H1 (cell line): ENCODE measurements around the gene CACNA1C. TPM values are rescaled to one million over a fixed set of nuclear protein-coding genes. Genes with fewer than 3 reads are reported as not detected.

ENCODE experiments used
- CTCF ChIA-PET: fragments of 300-600 bp; sonication (Branson Sonifier 250); formaldehyde crosslinking; loops from one replicate; lab custom pipeline; 2021; ENCODE audit not compliant: partially characterized antibody; lab: Charles Lee
- POLR2A ChIA-PET: fragments of 300-600 bp; sonication (Branson Sonifier 250); formaldehyde crosslinking; loops from one replicate; lab custom pipeline; 2021; ENCODE audit warnings: inconsistent platforms; ENCODE audit not compliant: partially characterized antibody; lab: Charles Lee
- DNase-seq, 2 experiments: peaks; one replicate each; pipeline versions ENCODE4 v3.0.0 to v3.0.0-alpha.2; 2010 to 2022; ENCODE audit warnings: low spot score in 2 of 2, low read depth in 1 of 2, mixed read lengths in 1 of 2
- FAIRE-seq: peaks from 2 replicates; lab custom pipeline; 2011; peaks lifted over from hg19 to GRCh38; lab: Jason Lieb, UNC
- H2AFZ ChIP-seq: 2 replicates; pipeline ENCODE4 v1.8.1; 2012; ENCODE audit warnings: low read length, inconsistent platforms
- H2AK5ac ChIP-seq: 2 replicates; pipeline ENCODE4 v1.6.1; 2013; ENCODE audit warnings: low read depth, low read length
- H2BK120ac ChIP-seq: replicated peaks from 2 replicates; pipeline ENCODE3; 2013; ENCODE audit warnings: low read depth, low read length, inconsistent platforms
- H2BK12ac ChIP-seq: 2 replicates; pipeline ENCODE4 v1.6.1; 2013; ENCODE audit warnings: low read depth, low read length
- H2BK15ac ChIP-seq: 2 replicates; pipeline ENCODE4 v1.6.1; 2013; ENCODE audit warnings: low read length
- H2BK20ac ChIP-seq: 2 replicates; pipeline ENCODE4 v1.6.1; 2013; ENCODE audit warnings: low read length
- H2BK5ac ChIP-seq: 2 replicates; pipeline ENCODE4 v1.6.1; 2013; ENCODE audit warnings: low read depth, low read length
- H3K14ac ChIP-seq: 2 replicates; pipeline ENCODE4 v1.6.1; 2013; ENCODE audit warnings: inconsistent platforms; ENCODE audit not compliant: insufficient read length
- H3K18ac ChIP-seq: 2 replicates; pipeline ENCODE4 v1.6.1; 2013; ENCODE audit warnings: low read length; ENCODE audit errors: extremely low read depth
- H3K23ac ChIP-seq: 2 replicates; pipeline ENCODE4 v1.6.1; 2013; ENCODE audit warnings: inconsistent platforms; ENCODE audit not compliant: insufficient read length
- H3K23me2 ChIP-seq: 2 replicates; pipeline ENCODE4 v1.6.1; 2013; ENCODE audit warnings: low read depth, low read length
- H3K27ac ChIP-seq: 2 replicates; pipeline ENCODE4 v1.6.1; 2011; ENCODE audit warnings: low read depth, low read length, inconsistent platforms
- H3K27me3 ChIP-seq, 4 experiments: replicated peaks in 1 of 4; 1 replicate in 1 of 4; 2 replicates in 3 of 4; pipeline versions ENCODE4 v1.6.1 to v1.8.1; 2011 to 2013; ENCODE audit warnings: low read length in 3 of 4, mild to moderate bottlenecking in 3 of 4, inconsistent platforms in 2 of 4, mixed read lengths in 2 of 4, moderate library complexity in 1 of 4; ENCODE audit not compliant: control insufficient read depth in 3 of 4, insufficient read depth in 3 of 4; ENCODE audit errors: extremely low read depth in 1 of 4
- H3K36me3 ChIP-seq, 4 experiments: 2 replicates each; pipeline versions ENCODE4 v1.6.1 to v1.8.1; 2011 to 2013; ENCODE audit warnings: mild to moderate bottlenecking in 4 of 4, low read length in 3 of 4, moderate library complexity in 2 of 4, control low read depth in 1 of 4, inconsistent platforms in 1 of 4; ENCODE audit not compliant: insufficient read depth in 4 of 4, control insufficient read depth in 2 of 4
- H3K4ac ChIP-seq: replicated peaks from 2 replicates; pipeline ENCODE3; 2013; ENCODE audit warnings: low read length, low read depth, mixed read lengths, inconsistent platforms; ENCODE audit not compliant: insufficient read length
- H3K4me1 ChIP-seq, 4 experiments: replicated peaks in 1 of 4; 1 replicate in 1 of 4; 2 replicates in 3 of 4; pipeline versions ENCODE4 v1.6.1 to v1.8.1; 2011 to 2013; ENCODE audit warnings: low read length in 3 of 4, inconsistent platforms in 2 of 4, mixed read lengths in 1 of 4; ENCODE audit not compliant: insufficient read depth in 4 of 4, control insufficient read depth in 3 of 4
- H3K4me2 ChIP-seq, 2 experiments: 2 replicates each; pipeline versions ENCODE4 v1.6.1 to v1.8.1; 2011 to 2013; ENCODE audit warnings: low read depth in 2 of 2, low read length in 2 of 2, control low read depth in 1 of 2, inconsistent platforms in 1 of 2, mild to moderate bottlenecking in 1 of 2; ENCODE audit not compliant: insufficient read depth in 1 of 2
- H3K4me3 ChIP-seq, 4 experiments: fragments of 200-600, 300-600 bp in 1 of 4; sonication (generic), shearing (Covaris generic), sonication (Bioruptor Twin) in 1 of 4; 2 replicates each; pipeline versions ENCODE4 v1.5.1 to v1.8.1; 2011 to 2016; ENCODE audit warnings: low read length in 4 of 4, low read depth in 3 of 4, control low read depth in 2 of 4, inconsistent platforms in 2 of 4, mild to moderate bottlenecking in 2 of 4, mixed read lengths in 1 of 4, moderate library complexity in 1 of 4; ENCODE audit not compliant: insufficient read depth in 2 of 4; ENCODE audit errors: extremely low read depth in 1 of 4
- H3K56ac ChIP-seq: replicated peaks from 2 replicates; pipeline ENCODE3; 2013; ENCODE audit warnings: low read depth, mild to moderate bottlenecking, mixed read lengths, low read length, inconsistent platforms; ENCODE audit not compliant: insufficient read length
- H3K79me1 ChIP-seq: 2 replicates; pipeline ENCODE4 v1.6.1; 2013; ENCODE audit warnings: low read depth, low read length, control low read depth
- H3K79me2 ChIP-seq, 2 experiments: 2 replicates each; pipeline versions ENCODE4 v1.6.1 to v1.8.1; 2012 to 2013; ENCODE audit warnings: low read length in 2 of 2, mild to moderate bottlenecking in 2 of 2, inconsistent platforms in 1 of 2; ENCODE audit not compliant: insufficient read depth in 2 of 2, control insufficient read depth in 1 of 2
- H3K9ac ChIP-seq, 4 experiments: replicated peaks in 1 of 4; 1 replicate in 1 of 4; 2 replicates in 3 of 4; pipeline versions ENCODE4 v1.6.1 to v1.8.1; 2011 to 2013; ENCODE audit warnings: low read depth in 3 of 4, low read length in 3 of 4, control low read depth in 2 of 4, mild to moderate bottlenecking in 2 of 4, moderate library complexity in 2 of 4, inconsistent platforms in 1 of 4; ENCODE audit errors: extremely low read depth in 1 of 4
- H3K9me3 ChIP-seq, 2 experiments: 2 replicates each; pipeline versions ENCODE4 v1.6.1 to v1.8.1; 2012 to 2013; ENCODE audit warnings: mild to moderate bottlenecking in 2 of 2, moderate library complexity in 2 of 2, control low read depth in 1 of 2, inconsistent platforms in 1 of 2, low read depth in 1 of 2, low read length in 1 of 2, mixed read lengths in 1 of 2; ENCODE audit not compliant: insufficient read depth in 2 of 2
- H4K20me1 ChIP-seq, 2 experiments: replicated peaks in 1 of 2; 2 replicates each; pipeline versions ENCODE3 to v1.8.1; 2011 to 2013; ENCODE audit warnings: inconsistent platforms in 2 of 2, low read length in 2 of 2, mild to moderate bottlenecking in 1 of 2; ENCODE audit not compliant: insufficient read depth in 2 of 2, control insufficient read depth in 1 of 2
- H4K5ac ChIP-seq: 2 replicates; pipeline ENCODE4 v1.6.1; 2013; ENCODE audit warnings: low read length, low read depth, mixed read lengths, inconsistent platforms; ENCODE audit not compliant: insufficient read length
- H4K8ac ChIP-seq: 2 replicates; pipeline ENCODE4 v1.8.0; 2013; ENCODE audit warnings: mild to moderate bottlenecking, moderate library complexity, low read length, inconsistent platforms; ENCODE audit not compliant: insufficient read depth; ENCODE audit errors: extremely low read depth
- H4K91ac ChIP-seq: replicated peaks from 2 replicates; pipeline ENCODE3; 2013; ENCODE audit warnings: low read length, mixed read lengths, inconsistent platforms; ENCODE audit not compliant: insufficient read length
- SRF ChIP-seq: IDR thresholded peaks from 2 replicates; pipeline ENCODE4 v1.6.1; 2011; ENCODE audit warnings: mild to moderate bottlenecking, low read depth, low read length, moderate library complexity
- SUZ12 ChIP-seq: fragments of 200-600 bp; sonication (generic); IDR thresholded peaks from 2 replicates; pipeline ENCODE4 v1.6.1; 2012; ENCODE audit warnings: mild to moderate bottlenecking, inconsistent platforms, low read length, moderate library complexity, mixed read lengths
- WGBS, 2 experiments: shearing (Covaris generic) in 1 of 2; methylation state at CpG; one replicate each; pipeline versions ENCODE4 v1.1.6 to v1.1.7; 2013 to 2015; ENCODE audit warnings: low lambda C conversion rate in 2 of 2, mixed read lengths in 2 of 2, inconsistent platforms in 1 of 2, low coverage in 1 of 2, missing lambda C conversion rate in 1 of 2; ENCODE audit not compliant: insufficient replicate concordance in 2 of 2, insufficient coverage in 1 of 2, insufficient read length in 1 of 2; ENCODE audit errors: extremely low coverage in 1 of 2, missing lambda C conversion rate in 1 of 2; 5-methylcytosine and 5-hydroxymethylcytosine counted together
- polyA plus RNA-seq, 7 experiments: library from polyadenylated mRNA; depleted of rRNA in 3 of 7; stranded (reverse) in 5 of 7; unstranded in 2 of 7; fragments of >200 nt in 5 of 7; fragments of 200-250 nt in 2 of 7; gene quantifications; 1 replicate in 5 of 7; 2 replicates in 1 of 7; 4 replicates in 1 of 7; pipeline versions ENCODE4 v1.2.1 to v1.2.3, GENCODE V29; 2011 to 2013; ENCODE audit warnings: missing spikeins in 2 of 7, mixed read lengths in 2 of 7
- total RNA-seq: library from RNA; stranded (reverse); fragmentation: NEBNext Ultra II Directional; extraction: Animal tissue kit (Norgen Biotek cat#: 25700); gene quantifications from 2 replicates; pipeline ENCODE4 v1.2.1, GENCODE V29; 2021

The CACNA1C gene
- total and polyA plus RNA-seq, 2 of the 8 experiments (the other 6 are each of a cell fraction or from before 2014, with no cell fraction given), result 1.3 TPM

DNA sequence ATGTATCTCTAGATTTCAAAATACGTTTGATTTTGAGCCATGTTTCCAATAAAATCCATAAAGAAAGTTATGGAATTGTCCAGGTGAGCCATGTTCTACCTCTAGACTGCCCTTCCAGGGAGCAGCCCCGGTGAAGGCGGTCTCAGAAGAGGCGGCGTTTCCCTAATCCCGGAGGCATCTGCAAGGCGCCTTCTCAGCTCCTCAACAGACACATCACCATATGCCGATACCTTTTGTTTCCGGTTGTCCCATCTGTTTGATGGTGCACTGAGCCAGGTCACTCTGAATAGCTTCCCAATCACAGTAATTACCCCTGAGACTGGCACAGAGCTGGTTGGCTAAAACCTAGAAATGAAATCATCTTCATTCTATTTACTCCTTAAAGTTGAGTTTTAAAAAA is 436.5 kb downstream of the CACNA1C start:
- Histone ChIP-seq H4K20me1 (no peaks in the 10 kb centered on the region), H3K56ac (no peak overlapping the region), H3K9ac (no peak overlapping the region), H3K14ac (no peak overlapping the region), H2BK12ac (no peak overlapping the region), H3K23me2 (no peaks in the 10 kb centered on the region), H3K9me3 (no peaks in the 10 kb centered on the region), H2BK20ac (no peak overlapping the region), H2BK120ac (no peak overlapping the region), H3K27ac (no peak overlapping the region), H3K4me2 (no peak overlapping the region), H2BK15ac (no peak overlapping the region), H3K4ac (no peak overlapping the region), H3K18ac (no peak overlapping the region), H3K79me1 (no peaks in the 10 kb centered on the region), H4K91ac (no peak overlapping the region), H2AFZ (no peak overlapping the region), H2AK5ac (no peak overlapping the region), H3K36me3 (no peaks in the 10 kb centered on the region), H3K4me1 (no peaks in the 10 kb centered on the region; a peak in 1 of 7 replicates), H3K27me3 (no peaks in the 10 kb centered on the region; a peak in 1 of 7 replicates), H4K5ac (no peak overlapping the region), H2BK5ac (no peak overlapping the region), H3K79me2 (no peaks in the 10 kb centered on the region), H4K8ac (no peak overlapping the region), H3K23ac (no peak overlapping the region), H3K4me3 (no peak overlapping the region)
- ChIA-PET CTCF (interaction anchor here (1.0 kb wide), 1 partner anchor 250 kb away, joined by 3 read pairs; no protein-coding TSS in a partner anchor), POLR2A (no interaction called here)
- TF ChIP-seq SUZ12, result no peak
- no peak for TF ChIP-seq SRF
- WGBS, 2 experiments, result 85% methylated on average over 9 of the region's 9 CpGs; no CpG with 5 or more reads in 1 of the 2 experiments
- no peak for DNase-seq
- no peak for FAIRE-seq
